Stimulated activated memory B cell treated with anti-CD40 and anti-IgM and Interleukin-4, amounts not matched to agents 10 μg/mL and 1 μg/mL and 100 μg/mL, for 72 hours (primary cell): ENCODE results near the gene SLC35E3.

Source experiments
- ATAC-seq: fragments of 150-1000 bp; cut with Tn5 transposase; 2 replicates; pipeline ENCODE4 v1.10.0; 2021
- H3K27ac Mint-ChIP-seq: one replicate; pipeline ENCODE4 v1.8.0; 2022; ENCODE audit warnings: mild to moderate bottlenecking, mixed read lengths
- H3K27me3 Mint-ChIP-seq: one replicate; pipeline ENCODE4 v1.8.0; 2022; ENCODE audit warnings: mixed read lengths
- H3K36me3 Mint-ChIP-seq: one replicate; pipeline ENCODE4 v1.8.0; 2022; ENCODE audit warnings: mixed read lengths
- H3K4me1 Mint-ChIP-seq: one replicate; pipeline ENCODE4 v1.8.0; 2022; ENCODE audit warnings: mixed read lengths
- H3K4me3 Mint-ChIP-seq: one replicate; pipeline ENCODE4 v1.8.0; 2022; ENCODE audit warnings: mild to moderate bottlenecking, moderate library complexity, mixed read lengths
- H3K9me3 Mint-ChIP-seq: one replicate; pipeline ENCODE4 v1.8.0; 2022; ENCODE audit warnings: mixed read lengths

The SLC35E3 gene

GRCh38 chr12:68784015-68784414 is 38.0 kb downstream of the SLC35E3 start:
- Mint-ChIP-seq H3K4me3 (no peak overlapping the region), H3K9me3 (no peaks in the 10 kb centered on the region), H3K27ac (no peak overlapping the region), H3K27me3 (no peaks in the 10 kb centered on the region), H3K4me1 (peaks cover 11% of the 10 kb centered on the region), H3K36me3 (peaks cover 6% of the 10 kb centered on the region)
- ATAC-seq: no peak

GRCh38 chr12:68785358-68785757 is 39.4 kb downstream of the SLC35E3 start:
- Mint-ChIP-seq H3K4me3 (no peak overlapping the region), H3K36me3 (peaks cover 6% of the 10 kb centered on the region), H3K4me1 (peaks cover 11% of the 10 kb centered on the region), H3K27me3 (no peaks in the 10 kb centered on the region), H3K27ac (no peak overlapping the region), H3K9me3 (no peaks in the 10 kb centered on the region)
- ATAC-seq: no peak

- H3K27ac Mint-ChIP-seq: no peak overlapping the region
- H3K4me1 Mint-ChIP-seq: peaks cover 11% of the 10 kb centered on the region
- H3K9me3 Mint-ChIP-seq: no peaks in the 10 kb centered on the region
- peaks cover 6% of the 10 kb centered on the region for H3K36me3 Mint-ChIP-seq
- no peaks in the 10 kb centered on the region for H3K27me3 Mint-ChIP-seq
- ATAC-seq: no peak
- no peak overlapping the region for H3K4me3 Mint-ChIP-seq
Observed at GRCh38 chr12:68785823-68786222, 39.8 kb downstream of the SLC35E3 start.

DNA sequence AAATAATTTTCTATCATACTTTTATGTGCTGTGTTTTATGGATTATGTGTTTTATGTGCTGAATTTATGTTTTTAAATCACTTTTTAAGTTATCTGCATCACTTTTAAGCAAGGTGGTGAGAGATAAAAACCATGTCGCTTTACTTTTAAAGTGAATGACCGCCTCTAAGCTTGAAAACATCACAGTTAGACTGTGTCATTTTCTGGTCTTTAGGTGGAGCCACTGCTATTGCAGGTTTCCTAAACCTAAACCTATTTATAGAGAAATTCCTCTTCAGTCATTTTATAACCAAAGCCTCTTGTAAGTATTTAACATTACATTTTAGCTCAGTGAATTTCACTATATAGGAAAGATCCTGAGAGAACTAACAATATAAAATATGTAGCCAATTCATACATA is 41.0 kb downstream of the SLC35E3 start:
- no peaks in the 10 kb centered on the region for H3K27me3 Mint-ChIP-seq
- H3K9me3 Mint-ChIP-seq: no peaks in the 10 kb centered on the region
- H3K27ac Mint-ChIP-seq: peak overlapping the region; percentile 67
- H3K4me3 Mint-ChIP-seq: no peak overlapping the region
- peaks cover 1% of the 10 kb centered on the region for H3K36me3 Mint-ChIP-seq
- no peak for ATAC-seq
- peaks cover 11% of the 10 kb centered on the region for H3K4me1 Mint-ChIP-seq

- no peak for ATAC-seq
- no peaks in the 10 kb centered on the region for H3K27me3 Mint-ChIP-seq
- no peaks in the 10 kb centered on the region for H3K36me3 Mint-ChIP-seq
- peaks cover 11% of the 10 kb centered on the region for H3K4me1 Mint-ChIP-seq
- H3K9me3 Mint-ChIP-seq: no peaks in the 10 kb centered on the region
- H3K4me3 Mint-ChIP-seq: no peak overlapping the region
- H3K27ac Mint-ChIP-seq: peak overlapping the region; percentile 67
Observed at GRCh38 chr12:68788554-68789143, 42.7 kb downstream of the SLC35E3 start.

DNA sequence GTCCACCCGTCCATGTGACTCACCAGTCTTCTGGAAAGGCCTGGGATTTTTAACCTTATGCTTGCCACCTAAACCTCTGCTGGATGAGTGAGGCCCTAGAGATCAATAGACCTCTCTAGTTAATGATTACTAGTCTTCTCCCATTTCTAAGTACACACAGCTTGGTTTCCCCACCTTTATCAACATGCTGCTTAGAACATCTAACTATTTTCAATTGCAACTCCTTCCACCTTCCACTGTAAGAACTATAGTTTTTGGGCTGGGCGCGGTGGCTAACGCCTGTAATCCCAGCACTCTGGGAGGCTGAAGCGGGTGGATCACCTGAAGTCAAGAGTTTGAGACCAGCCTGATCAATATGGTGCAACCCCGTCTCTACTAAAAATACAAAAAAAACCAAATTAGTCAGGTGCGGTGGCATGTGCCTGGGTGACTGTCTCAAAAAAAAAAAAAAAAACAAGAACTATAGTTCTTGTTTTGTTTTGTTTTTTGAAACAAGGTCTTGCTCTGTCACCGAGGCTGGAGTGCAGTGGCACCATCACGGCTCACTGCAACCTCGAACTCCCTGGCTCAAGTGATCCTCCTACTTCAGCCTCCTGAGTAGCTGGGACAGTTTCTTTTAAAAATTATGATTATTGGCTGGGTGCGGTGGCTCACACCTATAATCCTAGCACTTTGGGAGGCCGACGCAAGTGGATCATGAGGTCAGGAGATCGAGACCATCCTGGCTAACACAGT is 43.3 kb downstream of the SLC35E3 start:
- Mint-ChIP-seq H3K4me3 (no peak overlapping the region), H3K27ac (no peak overlapping the region), H3K4me1 (peaks cover 11% of the 10 kb centered on the region), H3K9me3 (no peaks in the 10 kb centered on the region), H3K27me3 (no peaks in the 10 kb centered on the region), H3K36me3 (no peaks in the 10 kb centered on the region)
- no peak for ATAC-seq

GRCh38 chr12:68790081-68790951 is 44.3 kb downstream of the SLC35E3 start:
- no peak for ATAC-seq
- H3K27me3 Mint-ChIP-seq: no peaks in the 10 kb centered on the region
- no peak overlapping the region for H3K27ac Mint-ChIP-seq
- H3K36me3 Mint-ChIP-seq: no peaks in the 10 kb centered on the region
- no peak overlapping the region for H3K4me3 Mint-ChIP-seq
- peaks cover 11% of the 10 kb centered on the region for H3K4me1 Mint-ChIP-seq
- H3K9me3 Mint-ChIP-seq: no peaks in the 10 kb centered on the region

- Mint-ChIP-seq H3K9me3 (no peaks in the 10 kb centered on the region), H3K4me3 (no peak overlapping the region), H3K27me3 (no peaks in the 10 kb centered on the region), H3K4me1 (peaks cover 11% of the 10 kb centered on the region), H3K36me3 (no peaks in the 10 kb centered on the region), H3K27ac (no peak overlapping the region)
- ATAC-seq: no peak
Observed at GRCh38 chr12:68790952-68791234, 44.9 kb downstream of the SLC35E3 start.

GRCh38 chr12:68791897-68792481 is 46.0 kb downstream of the SLC35E3 start:
- no peak overlapping the region for H3K4me3 Mint-ChIP-seq

GRCh38 chr12:68792952-68793351 is 47.0 kb downstream of the SLC35E3 start:
- no peak overlapping the region for H3K4me3 Mint-ChIP-seq
- no peaks in the 10 kb centered on the region for H3K36me3 Mint-ChIP-seq
- no peaks in the 10 kb centered on the region for H3K27me3 Mint-ChIP-seq
- no peak overlapping the region for H3K27ac Mint-ChIP-seq
- peaks cover 4% of the 10 kb centered on the region for H3K4me1 Mint-ChIP-seq
- H3K9me3 Mint-ChIP-seq: no peaks in the 10 kb centered on the region
- ATAC-seq: peak; percentile 76

More at GRCh38 chr12:68791897-68792481, 46.0 kb downstream of the SLC35E3 start:
- H3K27ac Mint-ChIP-seq: no peak overlapping the region
- no peaks in the 10 kb centered on the region for H3K27me3 Mint-ChIP-seq
- no peak for ATAC-seq
- no peaks in the 10 kb centered on the region for H3K9me3 Mint-ChIP-seq
- no peaks in the 10 kb centered on the region for H3K36me3 Mint-ChIP-seq
- H3K4me1 Mint-ChIP-seq: peaks cover 11% of the 10 kb centered on the region

DNA sequence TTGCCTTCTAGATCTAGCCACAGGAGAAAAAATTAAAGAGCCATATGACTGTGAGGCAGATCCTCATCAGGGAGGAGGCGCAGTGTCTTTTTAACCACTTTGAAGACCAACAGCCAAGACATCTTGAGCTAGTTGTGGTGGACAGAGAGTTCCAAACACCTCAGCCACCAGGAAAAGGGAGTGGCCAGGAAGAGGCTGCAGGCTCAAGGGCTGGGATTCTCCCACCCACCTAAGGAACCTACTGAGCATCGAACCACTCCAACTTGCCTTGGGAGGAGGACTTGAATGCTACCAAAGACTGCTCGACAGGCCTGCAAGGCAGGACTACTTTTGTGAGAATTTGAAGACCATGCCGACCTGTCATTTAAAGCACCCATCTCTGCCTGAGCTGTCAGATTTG is 47.5 kb downstream of the SLC35E3 start:
- no peak for ATAC-seq

DNA sequence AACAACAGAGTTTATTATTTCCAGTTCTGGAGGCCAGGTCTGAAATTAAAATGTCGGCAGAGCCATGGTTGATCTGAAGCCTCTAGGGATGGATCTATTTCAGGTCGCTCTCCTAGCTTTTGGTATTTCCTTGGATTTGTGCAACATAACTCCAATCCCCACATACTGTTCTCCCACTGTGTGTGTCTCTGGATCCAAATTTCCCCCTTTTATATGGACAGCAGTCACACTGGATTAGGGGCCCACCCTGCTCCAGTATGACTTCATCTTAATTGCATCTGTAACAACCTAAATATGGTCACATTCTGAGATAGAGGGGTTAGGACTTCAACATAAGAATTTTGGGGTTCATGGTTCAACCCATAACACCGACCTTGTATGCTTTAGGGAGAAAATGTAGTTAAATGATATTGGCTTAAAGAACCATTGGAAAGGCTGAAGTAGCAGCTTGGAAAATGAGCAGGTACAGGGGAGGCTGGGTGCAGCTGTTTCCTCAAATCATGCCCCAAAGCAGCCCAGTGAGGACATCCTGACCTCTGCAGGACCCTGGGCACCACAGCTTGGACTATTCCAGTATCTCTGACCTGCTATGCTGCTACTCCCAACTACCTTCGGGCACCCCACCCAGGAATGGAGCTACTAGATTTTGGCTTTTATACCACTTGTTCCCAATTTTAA is 48.1 kb downstream of the SLC35E3 start:
- no peaks in the 10 kb centered on the region for H3K27me3 Mint-ChIP-seq
- ATAC-seq: no peak
- no peak overlapping the region for H3K4me3 Mint-ChIP-seq
- H3K36me3 Mint-ChIP-seq: no peaks in the 10 kb centered on the region
- no peak overlapping the region for H3K27ac Mint-ChIP-seq
- no peaks in the 10 kb centered on the region for H3K4me1 Mint-ChIP-seq
- no peaks in the 10 kb centered on the region for H3K9me3 Mint-ChIP-seq

More for the DNA sequence above, 47.5 kb downstream of the SLC35E3 start:
- Mint-ChIP-seq H3K4me3 (no peak overlapping the region), H3K4me1 (no peaks in the 10 kb centered on the region), H3K36me3 (no peaks in the 10 kb centered on the region), H3K27ac (no peak overlapping the region), H3K27me3 (no peaks in the 10 kb centered on the region), H3K9me3 (no peaks in the 10 kb centered on the region)

- no peak overlapping the region for H3K27ac Mint-ChIP-seq
- H3K4me1 Mint-ChIP-seq: no peaks in the 10 kb centered on the region
- no peaks in the 10 kb centered on the region for H3K36me3 Mint-ChIP-seq
- no peak for ATAC-seq
- no peaks in the 10 kb centered on the region for H3K27me3 Mint-ChIP-seq
- no peak overlapping the region for H3K4me3 Mint-ChIP-seq
- no peaks in the 10 kb centered on the region for H3K9me3 Mint-ChIP-seq
Observed at GRCh38 chr12:68794653-68795251, 48.8 kb downstream of the SLC35E3 start.

GRCh38 chr12:68796399-68796798 is 50.4 kb downstream of the SLC35E3 start:
- Mint-ChIP-seq H3K4me1 (no peaks in the 10 kb centered on the region), H3K27ac (no peak overlapping the region), H3K9me3 (no peaks in the 10 kb centered on the region), H3K36me3 (no peaks in the 10 kb centered on the region), H3K4me3 (no peak overlapping the region), H3K27me3 (no peaks in the 10 kb centered on the region)
- ATAC-seq: no peak

DNA sequence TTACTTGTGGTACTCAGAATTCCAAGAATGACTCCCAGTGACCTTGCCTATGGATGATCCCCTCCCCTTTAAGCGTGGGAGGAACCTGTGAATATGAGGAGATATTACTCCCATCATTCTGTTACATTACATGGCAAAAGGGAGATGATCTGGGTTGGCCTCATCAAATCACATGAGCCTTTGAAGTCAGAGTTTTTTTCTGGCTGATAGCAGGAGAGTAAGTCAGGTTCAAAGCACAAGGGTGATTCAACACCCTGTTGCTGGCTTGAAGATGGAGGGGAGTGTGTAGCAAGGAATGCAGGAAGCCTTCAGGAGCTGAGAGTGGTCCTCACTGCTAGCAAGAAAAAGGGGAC is 52.9 kb downstream of the SLC35E3 start:
- Mint-ChIP-seq H3K4me3 (no peak overlapping the region), H3K9me3 (no peaks in the 10 kb centered on the region), H3K27me3 (no peaks in the 10 kb centered on the region), H3K27ac (no peak overlapping the region), H3K4me1 (no peaks in the 10 kb centered on the region), H3K36me3 (no peaks in the 10 kb centered on the region)
- ATAC-seq: no peak
